ENCODE data around the gene TOPAZ1.

GRCh38 chr3:44329946-44330345 lies 88.3 kb downstream of the TOPAZ1 start:
- TF ChIP-seq, protein P1, sequence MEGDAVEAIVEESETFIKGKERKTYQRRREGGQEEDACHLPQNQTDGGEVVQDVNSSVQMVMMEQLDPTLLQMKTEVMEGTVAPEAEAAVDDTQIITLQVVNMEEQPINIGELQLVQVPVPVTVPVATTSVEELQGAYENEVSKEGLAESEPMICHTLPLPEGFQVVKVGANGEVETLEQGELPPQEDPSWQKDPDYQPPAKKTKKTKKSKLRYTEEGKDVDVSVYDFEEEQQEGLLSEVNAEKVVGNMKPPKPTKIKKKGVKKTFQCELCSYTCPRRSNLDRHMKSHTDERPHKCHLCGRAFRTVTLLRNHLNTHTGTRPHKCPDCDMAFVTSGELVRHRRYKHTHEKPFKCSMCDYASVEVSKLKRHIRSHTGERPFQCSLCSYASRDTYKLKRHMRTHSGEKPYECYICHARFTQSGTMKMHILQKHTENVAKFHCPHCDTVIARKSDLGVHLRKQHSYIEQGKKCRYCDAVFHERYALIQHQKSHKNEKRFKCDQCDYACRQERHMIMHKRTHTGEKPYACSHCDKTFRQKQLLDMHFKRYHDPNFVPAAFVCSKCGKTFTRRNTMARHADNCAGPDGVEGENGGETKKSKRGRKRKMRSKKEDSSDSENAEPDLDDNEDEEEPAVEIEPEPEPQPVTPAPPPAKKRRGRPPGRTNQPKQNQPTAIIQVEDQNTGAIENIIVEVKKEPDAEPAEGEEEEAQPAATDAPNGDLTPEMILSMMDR (IDR thresholded peaks at IDR 0.05), result no peak
- TF ChIP-seq POLR2A (IDR thresholded peaks at IDR 0.05) (no peak), POLR2AphosphoS5 (IDR thresholded peaks at IDR 0.05) (no peak)
